ENCODE data around the gene KCNH1. TPM values are rescaled to one million over a fixed set of nuclear protein-coding genes. Genes with fewer than 3 reads are reported as not detected.

The KCNH1 gene
- total RNA-seq, 1 experiment from 2014 or later: not detected

DNA sequence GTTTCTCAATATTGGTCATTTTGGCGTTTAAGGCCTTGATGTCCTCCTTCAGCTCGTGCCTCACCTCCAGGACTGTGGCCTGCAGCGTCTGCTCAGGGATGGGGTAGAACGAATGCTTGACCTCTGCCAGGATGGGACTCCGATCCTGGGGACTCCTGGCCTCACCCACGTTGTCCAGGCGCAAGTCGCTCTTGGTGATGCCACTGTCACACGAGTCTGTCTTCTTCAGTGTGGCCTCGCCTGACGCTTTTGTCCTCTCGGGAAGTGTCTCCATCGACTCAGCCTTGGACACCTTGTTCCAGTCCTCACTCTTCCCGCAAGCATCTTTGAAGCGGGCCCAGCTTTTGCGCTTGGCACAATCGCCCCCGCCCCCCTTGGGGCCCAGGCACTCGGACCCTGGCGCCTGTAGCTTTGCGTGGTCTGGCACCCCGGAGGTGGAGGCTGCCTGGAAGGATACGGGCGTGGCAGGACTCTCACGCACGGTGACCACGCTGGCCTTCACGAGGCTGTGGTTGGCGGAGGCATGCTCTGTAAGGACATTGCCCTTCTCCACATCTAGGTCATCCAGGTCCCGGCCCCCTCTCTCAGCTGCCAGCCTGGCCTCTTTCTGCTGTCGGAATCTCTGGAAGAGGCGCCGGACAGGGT lies 450.4 kb downstream of the KCNH1 start:
- Histone ChIP-seq H3K9ac (ENCODE audit: low read length) (no peak overlapping the region), H3K9me2 (ENCODE audit: insufficient read depth) (no peaks in the 10 kb centered on the region), H3K4me2 (ENCODE audit: low read length) (no peak overlapping the region), H3K9me3 (ENCODE audit: control insufficient read depth in 1 of 2, insufficient read depth in 1 of 2, low read depth in 1 of 2, low read length in 2 of 2) (no peaks in the 10 kb centered on the region), H3K27ac (ENCODE audit: low read depth, low read length) (no peak overlapping the region), H3K27me3 (ENCODE audit: insufficient read depth, low read length) (no peaks in the 10 kb centered on the region; the same call in 1 of the 2 replicates), H4K20me1 (ENCODE audit: insufficient read depth) (no peaks in the 10 kb centered on the region), H3K79me2 (ENCODE audit: insufficient read depth, low read length) (no peaks in the 10 kb centered on the region), H3K36me3 (ENCODE audit: control insufficient read depth in 1 of 2, insufficient read depth in 2 of 2, low read length in 2 of 2) (no peaks in the 10 kb centered on the region), H2AFZ (ENCODE audit: low read depth, low read length, poor library complexity, severe bottlenecking) (no peak overlapping the region), H3K4me1 (ENCODE audit: control insufficient read depth in 1 of 2, insufficient read depth in 2 of 2, low read length in 2 of 2) (no peaks in the 10 kb centered on the region), H3K4me3 (replicated peaks in 1 of 2; ENCODE audit: low read depth in 1 of 2, low read length in 2 of 2) (no peak overlapping the region)
- no peak for DNase-seq (ENCODE audit: low read depth, low spot score)
- ATAC-seq: no peak
- ChIA-PET RAD21 (ENCODE audit: low non-redundant PET in 1 of 2, low total read pairs in 2 of 2, uncharacterized antibody in 2 of 2, unreplicated experiment in 2 of 2) (no interaction called here), CTCF (no interaction called here), POLR2A (no interaction called here)
- TF ChIP-seq SIN3A (IDR thresholded peaks at IDR 0.05; ENCODE audit: low read depth) (no peak), CTCF (IDR thresholded peaks at IDR 0.05 in 2 of 3, conservative IDR thresholded peaks at IDR 0.05 in 1 of 3; ENCODE audit: borderline replicate concordance in 1 of 3, insufficient read depth in 1 of 3, low read depth in 2 of 3, low read length in 2 of 3) (no peak), EGR1 (IDR thresholded peaks at IDR 0.05; ENCODE audit: low read depth) (no peak), YY1 (IDR thresholded peaks at IDR 0.05; ENCODE audit: extremely low read depth, insufficient replicate concordance, low read depth, low read length) (no peak), FOSL1 (IDR thresholded peaks at IDR 0.05; ENCODE audit: low read depth) (no peak), EZH2phosphoT487 (IDR thresholded peaks at IDR 0.05; ENCODE audit: borderline replicate concordance) (no peak), SRF (IDR thresholded peaks at IDR 0.05; ENCODE audit: low read depth) (no peak), TCF7L2 (IDR thresholded peaks at IDR 0.05; ENCODE audit: borderline replicate concordance, extremely low read depth, insufficient read depth, insufficient read length) (no peak), ZNF274 (IDR thresholded peaks at IDR 0.05; ENCODE audit: low read depth, low read length) (no peak), EZH2 (IDR thresholded peaks at IDR 0.05) (no peak), POLR2AphosphoS5 (IDR thresholded peaks at IDR 0.05; ENCODE audit: low read depth, low read length) (no peak)
- intact Hi-C loops (cut with micrococcal nuclease): no loop called here
- BruUV-seq (replicated peaks): no TSS peak

Measured in HCT116 (cell line).